Liver (tissue), 9 donors: ENCODE measurements around the gene TSPAN15. TPM values are rescaled to one million over a fixed set of nuclear protein-coding genes. Genes with fewer than 3 reads are reported as not detected.

Experiments used
- DNase-seq: peaks from one replicate; pipeline ENCODE4 v3.0.0-alpha.2; 2017; ENCODE audit warnings: low spot score
- H3K27ac ChIP-seq, 2 donors: one replicate each; pipeline ENCODE4 v1.7.0; 2013; ENCODE audit warnings: inconsistent platforms in 2 of 2, low read length in 2 of 2, control low read depth in 1 of 2, low read depth in 1 of 2, mild to moderate bottlenecking in 1 of 2
- H3K27me3 ChIP-seq, 4 donors: one replicate each; pipeline versions ENCODE4 v1.6.1 to v1.7.0; 2013; ENCODE audit warnings: low read length in 3 of 4, inconsistent platforms in 1 of 4, mild to moderate bottlenecking in 1 of 4, moderate library complexity in 1 of 4; ENCODE audit not compliant: control insufficient read depth in 4 of 4, insufficient read depth in 4 of 4
- H3K36me3 ChIP-seq, 4 donors: one replicate each; pipeline versions ENCODE4 v1.6.1 to v1.7.0; 2013; ENCODE audit warnings: low read length in 3 of 4, mild to moderate bottlenecking in 3 of 4, low read depth in 1 of 4, moderate library complexity in 1 of 4; ENCODE audit not compliant: control insufficient read depth in 4 of 4, insufficient read depth in 3 of 4
- H3K4me1 ChIP-seq, 4 donors: one replicate each; pipeline versions ENCODE4 v1.6.1 to v1.7.0; 2013; ENCODE audit warnings: low read length in 3 of 4, mild to moderate bottlenecking in 3 of 4, moderate library complexity in 1 of 4; ENCODE audit not compliant: control insufficient read depth in 4 of 4, insufficient read depth in 4 of 4
- H3K4me3 ChIP-seq, 3 donors: one replicate each; pipeline versions ENCODE4 v1.6.1 to v1.7.0; 2013; ENCODE audit warnings: low read length in 3 of 3, control low read depth in 1 of 3, low read depth in 1 of 3, mild to moderate bottlenecking in 1 of 3
- H3K9ac ChIP-seq, 2 donors: one replicate each; pipeline ENCODE4 v1.7.0; 2013; ENCODE audit warnings: low read length in 2 of 2, mild to moderate bottlenecking in 2 of 2, moderate library complexity in 2 of 2, control low read depth in 1 of 2, low read depth in 1 of 2
- H3K9me3 ChIP-seq, 4 donors: one replicate each; pipeline versions ENCODE4 v1.6.1 to v1.7.0; 2013; ENCODE audit warnings: low read length in 3 of 4; ENCODE audit not compliant: control insufficient read depth in 4 of 4
- ATF3 ChIP-seq: IDR thresholded peaks from 2 replicates; pipeline ENCODE4 v1.6.1; 2016; ENCODE audit warnings: antibody characterized with exemption
- EGR1 ChIP-seq, 2 donors: IDR thresholded peaks; 2 replicates each; pipeline ENCODE4 v1.6.1; 2016 to 2018; ENCODE audit warnings: antibody characterized with exemption in 2 of 2, low read depth in 2 of 2
- FOXA2 ChIP-seq: IDR thresholded peaks from 2 replicates; pipeline ENCODE4 v1.6.1; 2016; ENCODE audit warnings: antibody characterized with exemption
- HNF4A ChIP-seq, 2 donors: conservative IDR thresholded peaks; 2 replicates each; pipeline ENCODE4 v1.6.1; 2016; ENCODE audit warnings: antibody characterized with exemption in 2 of 2, mild to moderate bottlenecking in 2 of 2
- HNF4G ChIP-seq: IDR thresholded peaks from 2 replicates; pipeline ENCODE4 v1.6.1; 2016; ENCODE audit warnings: antibody characterized with exemption
- JUND ChIP-seq, 2 donors: IDR thresholded peaks; 2 replicates each; pipeline ENCODE4 v1.6.1; 2016; ENCODE audit warnings: antibody characterized with exemption in 2 of 2
- MAX ChIP-seq: IDR thresholded peaks from 2 replicates; pipeline ENCODE4 v1.6.1; 2016; ENCODE audit warnings: antibody characterized with exemption
- NR2F2 ChIP-seq: IDR thresholded peaks from 2 replicates; pipeline ENCODE4 v1.6.1; 2016; ENCODE audit warnings: antibody characterized with exemption
- RAD21 ChIP-seq, 2 donors: IDR thresholded peaks; 2 replicates each; pipeline ENCODE4 v1.6.1; 2016; ENCODE audit warnings: antibody characterized with exemption in 2 of 2, mild to moderate bottlenecking in 2 of 2
- SP1 ChIP-seq: IDR thresholded peaks from 2 replicates; pipeline ENCODE4 v1.6.1; 2018; ENCODE audit warnings: antibody characterized with exemption, mild to moderate bottlenecking
- TAF1 ChIP-seq: conservative IDR thresholded peaks from 2 replicates; pipeline ENCODE4 v1.6.1; 2016; ENCODE audit warnings: antibody characterized with exemption, mild to moderate bottlenecking
- YY1 ChIP-seq: IDR thresholded peaks from 2 replicates; pipeline ENCODE4 v1.6.1; 2016; ENCODE audit warnings: antibody characterized with exemption, mild to moderate bottlenecking
- WGBS: extraction: QIAGEN DNeasy Blood & Tissue Kit; methylation state at CpG from one replicate; pipeline ENCODE4 v1.1.7; 2013; 5-methylcytosine and 5-hydroxymethylcytosine counted together
- polyA plus RNA-seq, 2 donors: library from polyadenylated mRNA; stranded (reverse) in 1 of 2; unstranded in 1 of 2; fragments of 200-250 nt in 1 of 2; fragments of >200 nt in 1 of 2; fragmentation: Nextera tagmentation in 1 of 2; extraction: Ambion mirVana in 1 of 2; gene quantifications; one replicate each; pipeline versions ENCODE4 v1.2.1 to v1.2.3, GENCODE V29; 2013 to 2015
- total RNA-seq, 2 donors: library from RNA; depleted of rRNA; stranded (reverse); fragments of >200 nt; gene quantifications; one replicate each; pipeline ENCODE4 v1.2.3, GENCODE V29; 2014
- TF ChIP-seq, protein P1 (sequence below): fragments of 150-350 bp; IDR thresholded peaks from 2 replicates; pipeline ENCODE4 v1.5.1; 2017; ENCODE audit warnings: improper control_type of control experiment, low read depth, low read length; ENCODE audit not compliant: missing input control
- TF ChIP-seq, protein P2 (sequence below): IDR thresholded peaks from 2 replicates; pipeline ENCODE4 v1.6.1; 2016; ENCODE audit warnings: antibody characterized with exemption
- donor health status: healthy.
- donor health status: healthy.
- donor health status: healthy.
- donor health status: healthy.
- donor health status: healthy.

The TSPAN15 gene
- total and polyA plus RNA-seq, 4 donors = 2.0 to 4.3 (median 3.3) TPM

DNA sequence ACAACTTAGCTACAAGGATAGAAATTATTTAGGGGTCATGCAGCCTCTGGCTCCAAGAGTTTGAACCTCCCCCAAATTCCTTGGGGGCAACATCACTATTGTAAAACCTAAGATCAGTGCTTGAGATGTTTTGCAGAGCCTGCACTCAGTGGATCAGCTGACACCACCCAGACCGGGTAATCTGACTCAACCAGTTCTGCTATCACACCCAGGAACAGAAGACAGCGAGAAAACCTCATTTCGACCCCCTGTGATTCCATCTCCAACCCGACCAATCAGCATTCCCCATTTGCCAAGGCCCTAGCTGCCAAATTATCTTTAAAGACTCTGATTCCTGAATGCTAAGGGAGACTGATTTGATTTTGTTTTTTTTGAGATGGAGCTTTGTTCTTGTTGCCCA is 39.8 kb upstream of the TSPAN15 start:
- H3K4me3 ChIP-seq = no peak overlapping the region
- H3K9ac ChIP-seq = no peak overlapping the region
- DNase-seq = no peak
- no peak overlapping the region for H3K27ac ChIP-seq
- no peaks in the 10 kb centered on the region for H3K36me3 ChIP-seq
- no peaks in the 10 kb centered on the region for H3K27me3 ChIP-seq
- 75% methylated on average over 4 of the region's 4 CpGs for WGBS
- TF ChIP-seq, protein P1, sequence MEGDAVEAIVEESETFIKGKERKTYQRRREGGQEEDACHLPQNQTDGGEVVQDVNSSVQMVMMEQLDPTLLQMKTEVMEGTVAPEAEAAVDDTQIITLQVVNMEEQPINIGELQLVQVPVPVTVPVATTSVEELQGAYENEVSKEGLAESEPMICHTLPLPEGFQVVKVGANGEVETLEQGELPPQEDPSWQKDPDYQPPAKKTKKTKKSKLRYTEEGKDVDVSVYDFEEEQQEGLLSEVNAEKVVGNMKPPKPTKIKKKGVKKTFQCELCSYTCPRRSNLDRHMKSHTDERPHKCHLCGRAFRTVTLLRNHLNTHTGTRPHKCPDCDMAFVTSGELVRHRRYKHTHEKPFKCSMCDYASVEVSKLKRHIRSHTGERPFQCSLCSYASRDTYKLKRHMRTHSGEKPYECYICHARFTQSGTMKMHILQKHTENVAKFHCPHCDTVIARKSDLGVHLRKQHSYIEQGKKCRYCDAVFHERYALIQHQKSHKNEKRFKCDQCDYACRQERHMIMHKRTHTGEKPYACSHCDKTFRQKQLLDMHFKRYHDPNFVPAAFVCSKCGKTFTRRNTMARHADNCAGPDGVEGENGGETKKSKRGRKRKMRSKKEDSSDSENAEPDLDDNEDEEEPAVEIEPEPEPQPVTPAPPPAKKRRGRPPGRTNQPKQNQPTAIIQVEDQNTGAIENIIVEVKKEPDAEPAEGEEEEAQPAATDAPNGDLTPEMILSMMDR = no peak
- no peak for TF ChIP-seq MAX
- TF ChIP-seq YY1 = no peak
- TF ChIP-seq JUND (IDR thresholded peaks at IDR 0.05) = no peak
- TF ChIP-seq EGR1 (IDR thresholded peaks at IDR 0.05; ENCODE audit: low read depth in 2 of 2) = no peak
- no peak for TF ChIP-seq NR2F2
- no peak for TF ChIP-seq SP1
- no peak for TF ChIP-seq TAF1
- H3K9me3 ChIP-seq = no peaks in the 10 kb centered on the region
- H3K4me1 ChIP-seq = peaks cover 0 to 4% (median 2%) of the 10 kb centered on the region in 4 donors

GRCh38 chr10:69412232-69412790 is 39.0 kb upstream of the TSPAN15 start:
- WGBS = 72% methylated on average over 3 of the region's 3 CpGs
- Histone ChIP-seq H3K4me3 (no peak overlapping the region), H3K27ac (no peak overlapping the region), H3K9me3 (no peaks in the 10 kb centered on the region), H3K4me1 (peaks cover 0 to 4% (median 2%) of the 10 kb centered on the region in 4 donors), H3K27me3 (no peaks in the 10 kb centered on the region), H3K9ac (no peak overlapping the region), H3K36me3 (no peaks in the 10 kb centered on the region)
- DNase-seq = no peak
- TF ChIP-seq JUND (IDR thresholded peaks at IDR 0.05) (no peak), RAD21 (IDR thresholded peaks at IDR 0.05) (no peak), ATF3 (no peak), TAF1 (no peak), NR2F2 (no peak), HNF4G (no peak), EGR1 (IDR thresholded peaks at IDR 0.05; ENCODE audit: low read depth in 2 of 2) (no peak), FOXA2 (no peak), SP1 (no peak), MAX (no peak), HNF4A (conservative IDR thresholded peaks at IDR 0.05) (no peak)
- TF ChIP-seq, protein P1 = no peak
- TF ChIP-seq, protein P2, sequence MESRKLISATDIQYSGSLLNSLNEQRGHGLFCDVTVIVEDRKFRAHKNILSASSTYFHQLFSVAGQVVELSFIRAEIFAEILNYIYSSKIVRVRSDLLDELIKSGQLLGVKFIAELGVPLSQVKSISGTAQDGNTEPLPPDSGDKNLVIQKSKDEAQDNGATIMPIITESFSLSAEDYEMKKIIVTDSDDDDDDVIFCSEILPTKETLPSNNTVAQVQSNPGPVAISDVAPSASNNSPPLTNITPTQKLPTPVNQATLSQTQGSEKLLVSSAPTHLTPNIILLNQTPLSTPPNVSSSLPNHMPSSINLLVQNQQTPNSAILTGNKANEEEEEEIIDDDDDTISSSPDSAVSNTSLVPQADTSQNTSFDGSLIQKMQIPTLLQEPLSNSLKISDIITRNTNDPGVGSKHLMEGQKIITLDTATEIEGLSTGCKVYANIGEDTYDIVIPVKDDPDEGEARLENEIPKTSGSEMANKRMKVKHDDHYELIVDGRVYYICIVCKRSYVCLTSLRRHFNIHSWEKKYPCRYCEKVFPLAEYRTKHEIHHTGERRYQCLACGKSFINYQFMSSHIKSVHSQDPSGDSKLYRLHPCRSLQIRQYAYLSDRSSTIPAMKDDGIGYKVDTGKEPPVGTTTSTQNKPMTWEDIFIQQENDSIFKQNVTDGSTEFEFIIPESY = no peak
